HepG2 (cell line): ENCODE results near the gene TMEM107. TPM values are rescaled to one million over a fixed set of nuclear protein-coding genes. Genes with fewer than 3 reads are reported as not detected.

Experiments used
- CREBL2 ChIP-seq: sonication (generic); formaldehyde crosslinking; IDR thresholded peaks from 2 replicates; pipeline ENCODE4 v1.8.1; 2023; ENCODE audit warnings: missing genetic modification reagents, mild to moderate bottlenecking, borderline replicate concordance
- GABPB1 ChIP-seq: IDR thresholded peaks from 2 replicates; pipeline ENCODE4 v1.6.1; 2016; ENCODE audit warnings: mild to moderate bottlenecking, missing genetic modification reagents, moderate library complexity, missing compliant biosample characterization
- HNF4G ChIP-seq, 2 experiments: sonication (generic) in 1 of 2; formaldehyde crosslinking in 1 of 2; IDR thresholded peaks; 2 replicates each; pipeline versions ENCODE4 v1.4.0 to v1.6.1; 2011 to 2020; ENCODE audit warnings: borderline replicate concordance in 2 of 2, low read depth in 2 of 2, mild to moderate bottlenecking in 2 of 2, low read length in 1 of 2, missing genetic modification reagents in 1 of 2, moderate library complexity in 1 of 2
- MAFF ChIP-seq: IDR thresholded peaks from 2 replicates; pipeline ENCODE4 v1.6.1; 2011; ENCODE audit warnings: low read depth, low read length, improper control_type of control experiment
- MEIS2 ChIP-seq: sonication (generic); formaldehyde crosslinking; IDR thresholded peaks from 2 replicates; pipeline ENCODE4 v1.9.0; 2021; ENCODE audit warnings: mild to moderate bottlenecking, missing genetic modification reagents
- MIXL1 ChIP-seq: IDR thresholded peaks from 2 replicates; pipeline ENCODE4 v1.6.1; 2016
- NFIB ChIP-seq: sonication (generic); formaldehyde crosslinking; IDR thresholded peaks from 2 replicates; pipeline ENCODE4 v1.9.0; 2021; ENCODE audit warnings: missing genetic modification reagents, mild to moderate bottlenecking, borderline replicate concordance
- PHB2 ChIP-seq: fragments of 450-650 bp; IDR thresholded peaks from 2 replicates; pipeline ENCODE4 v1.6.1; 2018; ENCODE audit not compliant: partially characterized antibody
- PITX1 ChIP-seq: sonication (generic); formaldehyde crosslinking; IDR thresholded peaks from 2 replicates; pipeline ENCODE4 v1.5.1; 2020; ENCODE audit warnings: mild to moderate bottlenecking, missing genetic modification reagents
- POGK ChIP-seq: sonication (generic); formaldehyde crosslinking; conservative IDR thresholded peaks from 2 replicates; pipeline ENCODE4 v1.8.0; 2022; ENCODE audit warnings: mild to moderate bottlenecking, moderate library complexity, missing genetic modification reagents
- PPARG ChIP-seq: conservative IDR thresholded peaks from 2 replicates; pipeline ENCODE4 v1.6.1; 2016; ENCODE audit warnings: missing biosample characterization, missing genetic modification reagents
- RERE ChIP-seq: IDR thresholded peaks from 2 replicates; pipeline ENCODE4 v1.6.1; 2016; ENCODE audit warnings: low read depth, missing genetic modification reagents, missing compliant biosample characterization
- TCF12 ChIP-seq, 2 experiments: fragments of 450-650 bp in 1 of 2; sonication (generic) in 1 of 2; formaldehyde crosslinking in 1 of 2; IDR thresholded peaks; 2 replicates each; pipeline versions ENCODE4 v1.6.1 to v1.8.0; 2017 to 2022; ENCODE audit warnings: antibody characterized with exemption in 1 of 2, mild to moderate bottlenecking in 1 of 2, missing genetic modification reagents in 1 of 2, moderate library complexity in 1 of 2
- ZBTB44 ChIP-seq: sonication (generic); formaldehyde crosslinking; IDR thresholded peaks from 2 replicates; pipeline ENCODE4 v1.4.0; 2020; ENCODE audit warnings: missing genetic modification reagents
- ZNF367 ChIP-seq: sonication (generic); formaldehyde crosslinking; IDR thresholded peaks from 2 replicates; pipeline ENCODE4 v1.4.0; 2020; ENCODE audit warnings: missing genetic modification reagents, borderline replicate concordance
- ZNF441 ChIP-seq: sonication (generic); formaldehyde crosslinking; IDR thresholded peaks from 2 replicates; pipeline ENCODE4 v1.7.0; 2021; ENCODE audit warnings: missing genetic modification reagents, borderline replicate concordance
- ZNF576 ChIP-seq: sonication (generic); formaldehyde crosslinking; IDR thresholded peaks from 2 replicates; pipeline ENCODE4 v1.4.0; 2020; ENCODE audit warnings: mild to moderate bottlenecking, missing genetic modification reagents
- ZNF713 ChIP-seq: sonication (generic); formaldehyde crosslinking; IDR thresholded peaks from 2 replicates; pipeline ENCODE4 v1.4.0; 2020; ENCODE audit warnings: mild to moderate bottlenecking, missing genetic modification reagents
- polyA plus RNA-seq, 8 experiments: library from polyadenylated mRNA; depleted of rRNA in 3 of 8; stranded (reverse) in 7 of 8; unstranded in 1 of 8; fragments of >200 nt; fragmentation: Illumina TruSeq in 4 of 8; extraction: Trizol in 4 of 8; gene quantifications; 2 replicates each; pipeline versions ENCODE4 v1.2.1 to v1.2.3, GENCODE V29; 2011 to 2016; ENCODE audit warnings: low read depth in 4 of 8, missing spikeins in 1 of 8, mixed read lengths in 1 of 8; ENCODE audit not compliant: insufficient read depth in 1 of 8
- total RNA-seq, 5 experiments: library from RNA; depleted of rRNA; stranded (reverse); fragments of >200 nt; fragmentation: Illumina TruSeq; extraction: Trizol; gene quantifications; 2 replicates each; pipeline ENCODE4 v1.2.3, GENCODE V29; 2016; ENCODE audit warnings: low read depth in 1 of 5

Gene TMEM107
- total and polyA plus RNA-seq, 2 of the 13 experiments (the other 11 are each of a cell fraction or from before 2014, with no cell fraction given): 7.2 to 15.3 TPM

- peak; percentile 96 for TF ChIP-seq ZNF367 (CRISPR knock-in tag)
- peak; percentile 61; the same call in 1 of the 2 replicates for TF ChIP-seq HNF4G (IDR thresholded peaks at IDR 0.05; ENCODE audit: borderline replicate concordance, low read depth, low read length)
- no peak for TF ChIP-seq HNF4G (CRISPR knock-in tag; IDR thresholded peaks at IDR 0.05; ENCODE audit: borderline replicate concordance, low read depth)
- TF ChIP-seq ZNF576 (CRISPR knock-in tag): 0 out of 2 replicates have a peak, but pooled peaks have one; percentile 41
- TF ChIP-seq POGK (CRISPR knock-in tag): peak; percentile 89
- peak; percentile 96 for TF ChIP-seq ZBTB44 (CRISPR knock-in tag)
- peak; percentile 38; the same call in 1 of the 2 replicates for TF ChIP-seq CREBL2 (CRISPR knock-in tag)
- TF ChIP-seq RERE (CRISPR knock-in tag): peak; percentile 91; the same call in 1 of the 2 replicates
- TF ChIP-seq PPARG (CRISPR knock-in tag): peak; percentile 91
- no peak for TF ChIP-seq TCF12 (IDR thresholded peaks at IDR 0.05)
- TF ChIP-seq TCF12 (CRISPR knock-in tag; IDR thresholded peaks at IDR 0.05): no peak
- peak; percentile 99 for TF ChIP-seq MIXL1 (CRISPR knock-in tag)
- no peak for TF ChIP-seq ZNF713
- TF ChIP-seq PHB2: no peak
- peak; percentile 96 for TF ChIP-seq MAFF
- TF ChIP-seq GABPB1 (CRISPR knock-in tag): peak; percentile 58
- TF ChIP-seq PITX1: peak; percentile 94
- no peak for TF ChIP-seq ZNF441 (CRISPR knock-in tag)
- TF ChIP-seq MEIS2: peak; percentile 65; the same call in 1 of the 2 replicates
- no peak for TF ChIP-seq NFIB (CRISPR knock-in tag)
These were observed 2.9 kb downstream of the TMEM107 start (continued) for GRCh38 chr17:8173056-8173870.
